MM.1S (cell line): Measurements from ENCODE around the gene MUCL3.

Experiments used
- DNase-seq: peaks from one replicate; pipeline ENCODE4 v3.0.0-alpha.2; 2015
- H2AFZ ChIP-seq: fragments of 300-600 bp; sonication (generic); 2 replicates; pipeline ENCODE4 v1.6.0; 2016; ENCODE audit warnings: antibody characterized with exemption, low read length
- H3F3A ChIP-seq: fragments of 300-600 bp; sonication (generic); 2 replicates; pipeline ENCODE4 v1.6.1; 2016; ENCODE audit warnings: mild to moderate bottlenecking, antibody characterized with exemption, low read length, moderate library complexity, mixed read lengths; ENCODE audit not compliant: insufficient read depth
- H3K27ac ChIP-seq: fragments of 300-600 bp; sonication (generic); 2 replicates; pipeline ENCODE4 v1.5.1; 2016; ENCODE audit warnings: mild to moderate bottlenecking, low read length
- H3K27me3 ChIP-seq: fragments of 300-600 bp; sonication (generic); replicated peaks from 2 replicates; pipeline ENCODE4 v1.6.0; 2016; ENCODE audit warnings: low read length; ENCODE audit not compliant: insufficient read depth
- H3K36me3 ChIP-seq: fragments of 300-600 bp; sonication (generic); replicated peaks from 2 replicates; pipeline ENCODE4 v1.6.1; 2016; ENCODE audit warnings: mild to moderate bottlenecking, low read length, mixed read lengths; ENCODE audit not compliant: insufficient read depth
- H3K4me1 ChIP-seq: fragments of 300-600 bp; sonication (generic); 2 replicates; pipeline ENCODE4 v1.6.1; 2016; ENCODE audit warnings: low read length, mixed read lengths
- H3K4me2 ChIP-seq: fragments of 300-600 bp; sonication (generic); 2 replicates; pipeline ENCODE4 v1.6.0; 2016; ENCODE audit warnings: low read depth, low read length
- H3K4me3 ChIP-seq: fragments of 300-600 bp; sonication (generic); 2 replicates; pipeline ENCODE4 v1.5.1; 2016; ENCODE audit warnings: low read length, mixed read lengths
- H3K79me2 ChIP-seq: fragments of 300-600 bp; sonication (generic); 2 replicates; pipeline ENCODE4 v1.6.1; 2016; ENCODE audit warnings: mixed run types, low read length, mixed read lengths
- H3K9ac ChIP-seq: fragments of 300-600 bp; sonication (generic); 2 replicates; pipeline ENCODE4 v1.6.1; 2016; ENCODE audit warnings: low read length, mixed read lengths
- H3K9me2 ChIP-seq: fragments of 300-600 bp; sonication (generic); replicated peaks from 2 replicates; pipeline ENCODE4 v1.6.1; 2016; ENCODE audit warnings: mild to moderate bottlenecking, low read length, mixed read lengths; ENCODE audit not compliant: insufficient read depth
- H3K9me3 ChIP-seq: fragments of 300-600 bp; sonication (generic); replicated peaks from 2 replicates; pipeline ENCODE4 v1.6.1; 2016; ENCODE audit warnings: mild to moderate bottlenecking, low read length, mixed read lengths; ENCODE audit not compliant: insufficient read depth
- H4K20me1 ChIP-seq: fragments of 300-600 bp; sonication (generic); 2 replicates; pipeline ENCODE4 v1.6.1; 2016; ENCODE audit warnings: mild to moderate bottlenecking, low read length, moderate library complexity, mixed read lengths; ENCODE audit not compliant: insufficient read depth
- CTCF ChIP-seq: fragments of 300-600 bp; sonication (generic); IDR thresholded peaks from 2 replicates; pipeline ENCODE4 v1.5.1; 2016; ENCODE audit warnings: antibody characterized with exemption, low read length, mixed read lengths
- EZH2 ChIP-seq: fragments of 300-600 bp; sonication (generic); optimal IDR thresholded peaks from 2 replicates; pipeline ENCODE3; 2017; ENCODE audit warnings: low read depth, mild to moderate bottlenecking, antibody characterized with exemption, low read length, mixed read lengths
- EZH2phosphoT487 ChIP-seq: fragments of 300-600 bp; sonication (generic); IDR thresholded peaks from 2 replicates; pipeline ENCODE4 v1.6.1; 2018; ENCODE audit warnings: antibody characterized with exemption, low read length

The MUCL3 gene

GRCh38 chr6:30942338-30943060 is 1.7 kb downstream of the MUCL3 start:
- no peak for TF ChIP-seq EZH2phosphoT487
- TF ChIP-seq CTCF, result no peak
- TF ChIP-seq EZH2, result no peak
- no peaks in the 10 kb centered on the region for H3K36me3 ChIP-seq
- no peaks in the 10 kb centered on the region for H3K9me3 ChIP-seq
- no peaks in the 10 kb centered on the region for H4K20me1 ChIP-seq
- no peak overlapping the region for H3K4me2 ChIP-seq
- H3K4me1 ChIP-seq, result no peaks in the 10 kb centered on the region
- H3K79me2 ChIP-seq, result no peaks in the 10 kb centered on the region
- DNase-seq, result no peak
- no peak overlapping the region for H3K27ac ChIP-seq
- H3K27me3 ChIP-seq, result peaks cover 37% of the 10 kb centered on the region
- H2AFZ ChIP-seq, result no peak overlapping the region
- no peak overlapping the region for H3K9ac ChIP-seq
- H3F3A ChIP-seq, result no peaks in the 10 kb centered on the region
- H3K9me2 ChIP-seq, result no peaks in the 10 kb centered on the region
- H3K4me3 ChIP-seq, result no peak overlapping the region

- H3K27ac ChIP-seq, result no peak overlapping the region
- no peaks in the 10 kb centered on the region for H4K20me1 ChIP-seq
- H3K9me2 ChIP-seq, result no peaks in the 10 kb centered on the region
- H3K27me3 ChIP-seq, result peaks cover 39% of the 10 kb centered on the region
- no peaks in the 10 kb centered on the region for H3K36me3 ChIP-seq
- no peaks in the 10 kb centered on the region for H3K79me2 ChIP-seq
- no peak overlapping the region for H3K4me2 ChIP-seq
- TF ChIP-seq EZH2phosphoT487 (no peak), EZH2 (no peak), CTCF (no peak)
- H3K4me1 ChIP-seq, result no peaks in the 10 kb centered on the region
- no peak overlapping the region for H3K9ac ChIP-seq
- H3K4me3 ChIP-seq, result no peak overlapping the region
- DNase-seq, result no peak
- no peak overlapping the region for H2AFZ ChIP-seq
- H3K9me3 ChIP-seq, result no peaks in the 10 kb centered on the region
- no peaks in the 10 kb centered on the region for H3F3A ChIP-seq
Observed at GRCh38 chr6:30944051-30944450, 3.3 kb downstream of the MUCL3 start.

- no peaks in the 10 kb centered on the region for H3K4me1 ChIP-seq
- no peaks in the 10 kb centered on the region for H3F3A ChIP-seq
- H3K4me2 ChIP-seq, result no peak overlapping the region
- no peak for DNase-seq
- no peak for TF ChIP-seq EZH2
- TF ChIP-seq CTCF, result no peak
- TF ChIP-seq EZH2phosphoT487, result no peak
- no peaks in the 10 kb centered on the region for H3K9me3 ChIP-seq
- no peak overlapping the region for H3K4me3 ChIP-seq
- H3K27me3 ChIP-seq, result peaks cover 35% of the 10 kb centered on the region
- H3K9me2 ChIP-seq, result no peaks in the 10 kb centered on the region
- no peaks in the 10 kb centered on the region for H3K79me2 ChIP-seq
- H3K9ac ChIP-seq, result no peak overlapping the region
- no peaks in the 10 kb centered on the region for H4K20me1 ChIP-seq
- H2AFZ ChIP-seq, result no peak overlapping the region
- no peak overlapping the region for H3K27ac ChIP-seq
- H3K36me3 ChIP-seq, result no peaks in the 10 kb centered on the region
Observed at GRCh38 chr6:30945281-30945680, 4.5 kb downstream of the MUCL3 start.
